WTC11 (cell line): ENCODE data around the gene NPIPA5. TPM values are rescaled to one million over a fixed set of nuclear protein-coding genes. Genes with fewer than 3 reads are reported as not detected.
"Not testable (repeated sequence)": the region's sequence is repeated elsewhere in the genome, so short reads cannot be mapped to it uniquely, and the experiment has no call there.

Source experiments
- ATAC-seq: fragments of 200-7000 bp; cut with Tn5 transposase; 2 replicates; pipeline ENCODE4 v1.10.0; 2021; ENCODE audit warnings: mild to moderate bottlenecking, moderate library complexity
- CTCF ChIA-PET: fragments of 300-600 bp; sonication (Branson Sonifier 250); formaldehyde crosslinking; loops from one replicate; lab custom pipeline; 2021; ENCODE audit warnings: antibody characterized with exemption; lab: Charles Lee
- POLR2A ChIA-PET: fragments of 350-600 bp; sonication (Branson Sonifier 250); formaldehyde crosslinking; loops from one replicate; lab custom pipeline; 2021; ENCODE audit warnings: antibody characterized with exemption; lab: Charles Lee
- DNase-seq: peaks from one replicate; pipeline ENCODE4 v3.0.0; 2021; ENCODE audit warnings: low spot score
- H3K27ac Mint-ChIP-seq: 2 replicates; pipeline ENCODE4 v1.8.0; 2021; ENCODE audit warnings: mixed read lengths
- H3K27me3 Mint-ChIP-seq: 2 replicates; pipeline ENCODE4 v1.8.0; 2021; ENCODE audit warnings: low read depth, mild to moderate bottlenecking, moderate library complexity, mixed read lengths
- H3K36me3 Mint-ChIP-seq: 2 replicates; pipeline ENCODE4 v1.8.0; 2021; ENCODE audit warnings: mixed read lengths
- H3K4me1 Mint-ChIP-seq: 2 replicates; pipeline ENCODE4 v1.8.0; 2022; ENCODE audit warnings: mixed read lengths
- H3K4me3 Mint-ChIP-seq: 2 replicates; pipeline ENCODE4 v1.8.0; 2021; ENCODE audit warnings: mild to moderate bottlenecking, moderate library complexity, mixed read lengths
- H3K9me3 Mint-ChIP-seq: 2 replicates; pipeline ENCODE4 v1.8.0; 2021; ENCODE audit warnings: mixed read lengths
- total RNA-seq: library from RNA; stranded (reverse); gene quantifications from 3 replicates; pipeline ENCODE4 v1.2.3, GENCODE V29; 2021

NPIPA5 gene
- total RNA-seq, 1 experiment from 2014 or later, result 9.1 TPM

DNA sequence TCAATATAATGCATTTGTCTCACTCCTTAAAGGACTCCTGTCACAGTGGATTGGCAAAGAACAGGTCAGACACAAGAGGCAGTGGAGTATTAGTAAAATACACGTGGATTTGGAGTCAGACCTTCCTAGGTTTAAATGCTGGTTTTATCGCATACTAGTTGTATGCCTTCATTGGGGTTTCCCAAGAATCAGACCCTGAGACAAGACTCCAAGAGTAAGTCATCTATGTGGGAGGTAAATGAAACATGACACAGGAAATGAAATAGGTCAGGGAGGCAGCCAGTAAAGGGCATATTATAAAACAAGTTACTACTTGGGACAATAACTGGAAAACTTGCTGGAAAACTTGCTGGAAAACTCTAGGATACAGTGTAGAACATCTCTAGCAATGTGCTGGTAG, 56.9 kb downstream of the NPIPA5 start:
- CTCF ChIA-PET, H3K4me1 Mint-ChIP-seq, H3K4me3 Mint-ChIP-seq, H3K27me3 Mint-ChIP-seq, POLR2A ChIA-PET, H3K27ac Mint-ChIP-seq, DNase-seq, ATAC-seq, H3K36me3 Mint-ChIP-seq, H3K9me3 Mint-ChIP-seq: not testable (repeated sequence)

DNA sequence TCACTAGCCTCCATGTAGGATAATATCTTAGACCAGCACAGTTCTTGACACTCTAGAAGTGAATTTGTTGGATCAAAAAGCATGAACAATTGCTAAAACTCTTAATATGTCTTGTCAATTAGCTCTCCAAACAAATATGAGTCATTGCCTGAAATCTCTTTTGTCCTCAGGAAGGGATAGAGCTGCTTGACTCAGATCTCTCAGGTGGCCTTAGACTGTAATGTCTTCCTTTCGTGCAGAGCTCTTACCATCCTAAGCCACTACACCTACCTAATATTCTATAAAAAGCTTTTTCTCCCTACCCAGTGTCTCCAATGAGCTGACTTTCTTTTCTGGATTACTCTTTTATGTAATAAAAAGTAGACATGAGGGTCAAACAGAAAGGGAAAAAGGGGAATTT, 63.5 kb downstream of the NPIPA5 start:
- not testable (repeated sequence) for H3K27ac Mint-ChIP-seq

More for the DNA sequence above, 63.5 kb downstream of the NPIPA5 start:
- DNase-seq, POLR2A ChIA-PET, H3K36me3 Mint-ChIP-seq, H3K27me3 Mint-ChIP-seq, CTCF ChIA-PET, H3K4me3 Mint-ChIP-seq, H3K4me1 Mint-ChIP-seq, ATAC-seq: not testable (repeated sequence)
- H3K9me3 Mint-ChIP-seq, result peaks cover 18% of the 10 kb centered on the region

Other genes with a start within 250 kb of the NPIPA5 start
- 5.4 to 8.4 TPM (median 6.4 TPM) in 3 replicates for gene MPV17L, start 17.5 kb upstream of the NPIPA5 start, total RNA-seq
- 13.6 to 20.5 TPM (median 19.7 TPM) in 3 replicates for gene BMERB1, start 56.3 kb upstream of the NPIPA5 start, total RNA-seq